Neural cell (in vitro differentiated cells): ENCODE measurements around the gene R3HDML.
A peak's percentile ranks its signal among the peaks of the same experiment; 100 is the strongest.

ENCODE experiments used
- CTCF ChIP-seq: fragments of 450-650 bp; IDR thresholded peaks from 2 replicates; pipeline ENCODE4 v1.5.1; 2014; ENCODE audit warnings: antibody characterized with exemption, mild to moderate bottlenecking, moderate library complexity; ENCODE audit not compliant: poor library complexity, severe bottlenecking
- EZH2 ChIP-seq: fragments of 200-600, 300-800 bp; shearing (Covaris generic), sonication (generic); IDR thresholded peaks from 2 replicates; pipeline ENCODE4 v1.6.1; 2014; ENCODE audit warnings: antibody characterized with exemption, low read length, borderline replicate concordance, mild to moderate bottlenecking; ENCODE audit not compliant: insufficient read depth, poor library complexity, severe bottlenecking
- MXI1 ChIP-seq: fragments of 450-650 bp; conservative IDR thresholded peaks from 2 replicates; pipeline ENCODE4 v1.6.1; 2014; ENCODE audit warnings: antibody characterized with exemption, mild to moderate bottlenecking; ENCODE audit not compliant: poor library complexity, severe bottlenecking
- POLR2AphosphoS5 ChIP-seq: IDR thresholded peaks from 2 replicates; pipeline ENCODE4 v1.6.1; 2012
- SMC3 ChIP-seq: fragments of 450-650 bp; conservative IDR thresholded peaks from 2 replicates; pipeline ENCODE4 v1.6.1; 2014; ENCODE audit warnings: antibody characterized with exemption, mild to moderate bottlenecking, moderate library complexity; ENCODE audit not compliant: poor library complexity
- TAF1 ChIP-seq: IDR thresholded peaks from 2 replicates; pipeline ENCODE4 v1.6.1; 2012; ENCODE audit warnings: low read depth
- TF ChIP-seq, protein P1 (sequence below): IDR thresholded peaks from 2 replicates; pipeline ENCODE4 v1.6.1; 2012; ENCODE audit warnings: borderline replicate concordance

DNA sequence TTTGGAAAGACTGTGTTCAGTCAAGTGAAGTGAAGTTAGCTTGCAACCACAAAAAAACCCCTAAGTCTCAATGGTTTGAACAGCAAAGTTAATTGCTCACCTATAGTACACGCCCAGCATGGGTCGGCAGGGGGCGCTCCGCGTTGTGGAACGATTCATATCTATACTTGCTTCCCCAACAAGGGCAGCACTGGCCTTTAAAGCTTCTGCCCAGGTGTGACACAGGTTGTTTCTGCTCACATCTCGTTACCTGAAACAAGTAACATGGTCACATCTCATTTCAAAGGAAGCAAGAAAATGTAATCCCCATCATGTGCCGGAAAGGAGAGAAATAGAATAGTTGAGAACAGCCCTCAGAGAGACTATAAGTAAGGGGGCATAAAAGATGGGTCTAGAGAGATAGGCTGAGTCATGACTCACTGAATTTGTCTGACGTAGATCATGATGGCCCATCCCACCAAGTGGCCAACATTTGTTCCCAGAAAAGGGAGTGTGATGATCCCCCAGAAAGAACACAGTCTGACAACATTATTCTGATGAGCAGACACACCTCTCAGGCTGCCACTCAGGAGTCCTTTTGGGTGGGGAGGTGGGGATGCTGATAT, 47.7 kb downstream of the R3HDML start:
- TF ChIP-seq CTCF (peak; percentile 66), POLR2AphosphoS5 (no peak), TAF1 (no peak), SMC3 (peak; percentile 54), EZH2 (no peak), MXI1 (no peak)
- TF ChIP-seq, protein P1, sequence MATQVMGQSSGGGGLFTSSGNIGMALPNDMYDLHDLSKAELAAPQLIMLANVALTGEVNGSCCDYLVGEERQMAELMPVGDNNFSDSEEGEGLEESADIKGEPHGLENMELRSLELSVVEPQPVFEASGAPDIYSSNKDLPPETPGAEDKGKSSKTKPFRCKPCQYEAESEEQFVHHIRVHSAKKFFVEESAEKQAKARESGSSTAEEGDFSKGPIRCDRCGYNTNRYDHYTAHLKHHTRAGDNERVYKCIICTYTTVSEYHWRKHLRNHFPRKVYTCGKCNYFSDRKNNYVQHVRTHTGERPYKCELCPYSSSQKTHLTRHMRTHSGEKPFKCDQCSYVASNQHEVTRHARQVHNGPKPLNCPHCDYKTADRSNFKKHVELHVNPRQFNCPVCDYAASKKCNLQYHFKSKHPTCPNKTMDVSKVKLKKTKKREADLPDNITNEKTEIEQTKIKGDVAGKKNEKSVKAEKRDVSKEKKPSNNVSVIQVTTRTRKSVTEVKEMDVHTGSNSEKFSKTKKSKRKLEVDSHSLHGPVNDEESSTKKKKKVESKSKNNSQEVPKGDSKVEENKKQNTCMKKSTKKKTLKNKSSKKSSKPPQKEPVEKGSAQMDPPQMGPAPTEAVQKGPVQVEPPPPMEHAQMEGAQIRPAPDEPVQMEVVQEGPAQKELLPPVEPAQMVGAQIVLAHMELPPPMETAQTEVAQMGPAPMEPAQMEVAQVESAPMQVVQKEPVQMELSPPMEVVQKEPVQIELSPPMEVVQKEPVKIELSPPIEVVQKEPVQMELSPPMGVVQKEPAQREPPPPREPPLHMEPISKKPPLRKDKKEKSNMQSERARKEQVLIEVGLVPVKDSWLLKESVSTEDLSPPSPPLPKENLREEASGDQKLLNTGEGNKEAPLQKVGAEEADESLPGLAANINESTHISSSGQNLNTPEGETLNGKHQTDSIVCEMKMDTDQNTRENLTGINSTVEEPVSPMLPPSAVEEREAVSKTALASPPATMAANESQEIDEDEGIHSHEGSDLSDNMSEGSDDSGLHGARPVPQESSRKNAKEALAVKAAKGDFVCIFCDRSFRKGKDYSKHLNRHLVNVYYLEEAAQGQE, result no peak
